ENCODE results near the gene TNK2.

GRCh38 chr3:195854628-195855294 is 53.6 kb downstream of the TNK2 start:
- TF ChIP-seq POLR2A (IDR thresholded peaks at IDR 0.05; ENCODE audit: borderline replicate concordance, extremely low read depth, insufficient read depth, insufficient read length) (no peak), SP1 (IDR thresholded peaks at IDR 0.05; ENCODE audit: low read depth) (no peak), MAX (IDR thresholded peaks at IDR 0.05) (no peak), CTCF (IDR thresholded peaks at IDR 0.05 in 2 of 3, conservative IDR thresholded peaks at IDR 0.05 in 1 of 3; ENCODE audit: borderline replicate concordance in 1 of 3, insufficient read depth in 1 of 3, low read depth in 2 of 3, low read length in 2 of 3) (no peak), CBX3 (IDR thresholded peaks at IDR 0.05; ENCODE audit: low read depth) (no peak), ATF3 (IDR thresholded peaks at IDR 0.05) (no peak), REST (IDR thresholded peaks at IDR 0.05; ENCODE audit: low read depth) (no peak), POLR2AphosphoS5 (IDR thresholded peaks at IDR 0.05; ENCODE audit: low read depth, low read length) (no peak), ZNF274 (IDR thresholded peaks at IDR 0.05; ENCODE audit: low read depth, low read length) (no peak)

Data from HCT116 (cell line).